Spleen (tissue), 7 donors: ENCODE measurements around the gene SYNDIG1.

ENCODE experiments used
- CTCF ChIP-seq, 11 experiments: fragments of 200-600 bp in 7 of 11; fragments of 450-650 bp in 4 of 11; sonication (generic) in 4 of 11; IDR thresholded peaks in 8 of 11; conservative IDR thresholded peaks in 3 of 11; 1 replicate in 7 of 11; 2 replicates in 4 of 11; pipeline versions ENCODE4 v1.4.0 to v1.8.0; 2016 to 2021; ENCODE audit warnings: antibody characterized with exemption in 11 of 11, inconsistent platforms in 4 of 11, mild to moderate bottlenecking in 1 of 11
- POLR2A ChIP-seq, 3 donors: fragments of 450-650 bp; IDR thresholded peaks; one replicate each; pipeline ENCODE4 v1.5.1; 2017; ENCODE audit warnings: antibody characterized with exemption in 3 of 3, mild to moderate bottlenecking in 1 of 3
- donor health status: DM: no; HTN: no; CAD: no; lungs with moderate emphysema.
- donor health status: DM: no; HTN: no; CAD: no.
- donor health status: DM: no; HTN: no; CAD: no.

GRCh38 chr20:24567508-24567907 lies 98.1 kb downstream of the SYNDIG1 start:
- TF ChIP-seq CTCF (IDR thresholded peaks at IDR 0.05 in 8 of 11, conservative IDR thresholded peaks at IDR 0.05 in 3 of 11) = no peak
- no peak for TF ChIP-seq POLR2A (IDR thresholded peaks at IDR 0.05)
